ENCODE data around the gene OR13F1. TPM values are rescaled to one million over a fixed set of nuclear protein-coding genes. Genes with fewer than 3 reads are reported as not detected.

The OR13F1 gene
- total RNA-seq, 1 donor from 2014 or later: not detected

GRCh38 chr9:104527109-104527508 is 23.0 kb downstream of the OR13F1 start, which contains the start of gene OR13C4:
OR13C4 (minus strand) TSS chr9:104527209; CDS start chr9:104527209, 0 bp downstream.
- intact Hi-C loops (cut with DNase I): no loop called here
- DNase-seq (ENCODE audit: low spot score in 2 of 2): no peak
- Histone ChIP-seq H3K27me3 (no peaks in the 10 kb centered on the region), H3K4me3 (no peak within 1 kb of the TSS), H3K4me1 (no peaks in the 10 kb centered on the region), H3K36me3 (no peaks in the 10 kb centered on the region), H3K27ac (no peak within 1 kb of the TSS), H3K9me3 (no peaks in the 10 kb centered on the region)
- TF ChIP-seq CTCF (IDR thresholded peaks at IDR 0.05): no peak

GRCh38 chr9:104536756-104537155 is 32.7 kb downstream of the OR13F1 start, which contains the start of gene OR13C3:
OR13C3 (minus strand) TSS chr9:104536856; CDS start chr9:104536723, 133 bp downstream.
- no peaks in the 10 kb centered on the region for H3K27me3 ChIP-seq
- H3K36me3 ChIP-seq: no peaks in the 10 kb centered on the region
- no peaks in the 10 kb centered on the region for H3K4me1 ChIP-seq
- no peak within 1 kb of the TSS for H3K4me3 ChIP-seq
- no peaks in the 10 kb centered on the region for H3K9me3 ChIP-seq
- intact Hi-C loops (cut with DNase I): no loop called here
- no peak for DNase-seq (ENCODE audit: low spot score in 2 of 2)
- TF ChIP-seq CTCF (IDR thresholded peaks at IDR 0.05): no peak
- no peak within 1 kb of the TSS for H3K27ac ChIP-seq

- Histone ChIP-seq H3K4me3 (no peak overlapping the region), H3K27me3 (no peaks in the 10 kb centered on the region), H3K9me3 (no peaks in the 10 kb centered on the region), H3K4me1 (no peaks in the 10 kb centered on the region), H3K36me3 (no peaks in the 10 kb centered on the region), H3K27ac (no peak overlapping the region)
- intact Hi-C loops (cut with DNase I): no loop called here
- DNase-seq (ENCODE audit: low spot score in 2 of 2): no peak
- TF ChIP-seq CTCF (IDR thresholded peaks at IDR 0.05): no peak
Observed at GRCh38 chr9:104539275-104539674, 35.2 kb downstream of the OR13F1 start.

GRCh38 chr9:104544644-104545043 is 40.6 kb downstream of the OR13F1 start:
- intact Hi-C loops (cut with DNase I): no loop called here
- Histone ChIP-seq H3K36me3 (no peaks in the 10 kb centered on the region), H3K4me3 (no peak overlapping the region), H3K27ac (no peak overlapping the region), H3K4me1 (no peaks in the 10 kb centered on the region), H3K27me3 (no peaks in the 10 kb centered on the region), H3K9me3 (no peaks in the 10 kb centered on the region)
- no peak for TF ChIP-seq CTCF (IDR thresholded peaks at IDR 0.05)
- no peak for DNase-seq (ENCODE audit: low spot score in 2 of 2)

GRCh38 chr9:104553261-104553660 is 49.2 kb downstream of the OR13F1 start:
- H3K36me3 ChIP-seq: no peaks in the 10 kb centered on the region
- H3K27ac ChIP-seq: no peak overlapping the region
- no peak for TF ChIP-seq CTCF (IDR thresholded peaks at IDR 0.05)
- DNase-seq (ENCODE audit: low spot score in 2 of 2): no peak
- H3K9me3 ChIP-seq: peaks cover 0 to 3% of the 10 kb centered on the region in 2 donors
- no peaks in the 10 kb centered on the region for H3K4me1 ChIP-seq
- intact Hi-C loops (cut with DNase I): no loop called here
- no peak overlapping the region for H3K4me3 ChIP-seq
- H3K27me3 ChIP-seq: no peaks in the 10 kb centered on the region

Other genes starting within 250 kb of the OR13F1 start
- not detected for gene OR13C4, start 22.9 kb downstream of the OR13F1 start, total RNA-seq
- not detected for gene OR13C3, start 32.6 kb downstream of the OR13F1 start, total RNA-seq
- not detected for gene OR13C8, start 64.9 kb downstream of the OR13F1 start, total RNA-seq
- gene OR13C5, start 95.2 kb downstream of the OR13F1 start, total RNA-seq: not detected
- gene OR13C2, start 101.4 kb downstream of the OR13F1 start, total RNA-seq: not detected
- not detected for gene OR13C9, start 113.9 kb downstream of the OR13F1 start, total RNA-seq
- not detected for gene OR13D1, start 190.3 kb downstream of the OR13F1 start, total RNA-seq
- 9.7 TPM for gene NIPSNAP3A, start 243.4 kb downstream of the OR13F1 start, total RNA-seq